GM19438 (cell line): Measurements from ENCODE around the gene TAAR9.

Source experiments
- ATAC-seq: cut with Tn5 transposase; IDR thresholded peaks from one replicate; pipeline ENCODE4 v1.9.1; 2021; ENCODE audit warnings: low read depth; ENCODE audit not compliant: unreplicated experiment

TAAR9 gene, protein sequence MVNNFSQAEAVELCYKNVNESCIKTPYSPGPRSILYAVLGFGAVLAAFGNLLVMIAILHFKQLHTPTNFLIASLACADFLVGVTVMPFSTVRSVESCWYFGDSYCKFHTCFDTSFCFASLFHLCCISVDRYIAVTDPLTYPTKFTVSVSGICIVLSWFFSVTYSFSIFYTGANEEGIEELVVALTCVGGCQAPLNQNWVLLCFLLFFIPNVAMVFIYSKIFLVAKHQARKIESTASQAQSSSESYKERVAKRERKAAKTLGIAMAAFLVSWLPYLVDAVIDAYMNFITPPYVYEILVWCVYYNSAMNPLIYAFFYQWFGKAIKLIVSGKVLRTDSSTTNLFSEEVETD

DNA sequence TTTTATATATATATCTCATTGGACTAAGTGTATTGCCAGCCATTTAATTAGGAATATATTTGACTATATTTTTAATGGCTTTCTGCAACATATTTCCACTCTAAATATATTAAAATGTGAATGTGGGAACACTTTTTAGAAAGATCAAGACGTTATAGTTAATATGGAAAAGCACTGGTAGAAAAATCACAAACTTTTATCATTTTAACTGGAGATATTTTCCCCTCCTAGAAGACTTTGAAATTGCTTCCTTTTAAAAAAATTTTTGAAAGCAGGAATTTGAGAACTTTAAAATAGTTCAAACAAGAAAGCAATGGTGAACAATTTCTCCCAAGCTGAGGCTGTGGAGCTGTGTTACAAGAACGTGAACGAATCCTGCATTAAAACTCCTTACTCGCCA lies at the start of gene TAAR9:
Gene TAAR9 (plus strand): TSS at position 301 of the 400 bp plus-strand sequence. CDS start 13 bp downstream, at position 314.
- ATAC-seq: no peak

DNA sequence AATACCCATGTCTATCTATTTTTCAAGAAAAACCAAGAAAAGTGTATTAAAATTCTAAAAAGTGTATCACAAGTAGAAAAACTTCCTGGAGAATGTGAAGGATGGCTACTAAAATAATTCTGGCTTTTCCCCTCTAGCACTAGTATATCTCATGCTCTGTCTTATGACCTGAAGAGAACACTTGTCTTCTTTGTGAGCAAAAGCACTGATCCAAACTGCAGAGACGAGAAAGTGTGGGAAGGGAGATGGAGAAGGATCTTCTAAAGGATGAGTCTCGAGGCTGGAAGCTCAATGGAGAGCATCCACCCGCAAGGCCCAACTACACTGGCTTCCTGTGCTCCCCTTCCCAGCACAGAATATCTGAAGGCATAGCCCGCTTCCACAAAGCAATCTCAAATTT lies 48.7 kb upstream of the TAAR9 start:
- ATAC-seq: no peak

DNA sequence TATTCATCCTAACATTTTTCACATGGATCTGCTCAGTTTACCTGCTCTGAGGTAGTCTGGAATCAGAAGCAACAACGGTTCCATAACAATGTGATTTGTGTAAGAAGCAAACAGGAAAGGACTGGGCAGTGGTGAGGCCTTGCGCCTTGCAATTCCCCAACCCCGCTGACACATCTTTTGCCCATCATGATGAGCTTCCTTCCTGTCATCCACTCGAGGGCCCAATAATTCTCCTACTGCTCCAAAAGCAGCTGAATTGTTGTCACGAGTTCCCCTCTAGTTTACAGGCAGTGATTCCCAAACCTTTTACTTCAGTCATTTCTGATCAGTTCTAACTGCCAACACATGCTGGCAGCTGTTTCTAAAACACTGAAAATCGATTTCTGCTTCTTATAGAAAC lies 48.1 kb upstream of the TAAR9 start:
- peak; percentile 41 for ATAC-seq

DNA sequence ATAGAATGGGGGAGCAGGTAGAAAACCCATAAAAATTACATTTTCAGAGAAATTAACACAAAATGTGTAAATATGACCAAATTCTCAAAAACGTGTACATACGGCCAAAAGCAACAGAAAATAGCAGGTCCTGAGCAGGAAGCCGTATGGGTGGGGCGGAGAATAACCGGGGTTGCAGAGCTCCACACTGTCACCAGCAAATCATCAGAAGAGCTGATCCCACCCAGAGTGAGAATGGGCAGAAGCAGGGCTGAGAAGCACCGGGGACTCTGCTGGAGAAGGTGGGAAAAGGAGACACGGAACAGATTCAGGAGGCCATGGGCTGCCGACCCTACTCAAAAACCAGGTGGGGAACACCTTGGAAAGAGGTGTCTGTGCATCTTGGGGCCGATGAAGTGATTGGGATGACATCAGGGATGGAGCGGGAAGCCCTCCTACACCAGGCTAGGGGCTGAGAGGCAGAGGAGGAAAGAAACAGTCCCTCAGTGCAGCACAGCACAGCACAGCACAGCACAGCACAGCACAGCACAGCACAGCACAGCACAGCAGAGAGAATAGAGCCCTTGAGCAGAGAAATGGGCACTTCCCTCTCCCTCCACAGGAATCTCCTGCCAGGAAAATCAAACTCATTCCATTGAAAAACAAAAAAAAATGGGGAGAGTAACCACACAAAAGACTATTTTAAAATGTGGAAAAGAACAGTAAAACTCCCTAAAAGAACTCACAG lies 47.4 kb upstream of the TAAR9 start:
- ATAC-seq: peak; percentile 61

DNA sequence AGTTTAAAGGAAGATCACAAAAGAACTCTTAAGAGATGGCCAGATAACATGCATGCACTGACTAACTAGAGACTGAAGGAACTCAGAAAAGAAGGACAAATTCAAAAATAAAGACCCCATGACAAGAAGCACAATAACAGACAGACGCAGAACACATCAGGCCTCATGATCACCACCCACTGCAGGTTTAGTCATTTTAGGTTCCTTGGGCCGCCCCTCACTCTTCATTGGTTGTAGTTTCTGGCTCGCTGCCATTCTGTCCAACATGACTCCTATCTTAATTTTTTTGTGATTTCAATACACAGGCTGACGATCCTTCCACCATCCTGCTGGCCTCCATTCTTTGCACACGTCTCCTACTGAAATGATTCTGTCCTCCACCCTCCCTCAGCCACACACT lies 46.8 kb upstream of the TAAR9 start:
- no peak for ATAC-seq

DNA sequence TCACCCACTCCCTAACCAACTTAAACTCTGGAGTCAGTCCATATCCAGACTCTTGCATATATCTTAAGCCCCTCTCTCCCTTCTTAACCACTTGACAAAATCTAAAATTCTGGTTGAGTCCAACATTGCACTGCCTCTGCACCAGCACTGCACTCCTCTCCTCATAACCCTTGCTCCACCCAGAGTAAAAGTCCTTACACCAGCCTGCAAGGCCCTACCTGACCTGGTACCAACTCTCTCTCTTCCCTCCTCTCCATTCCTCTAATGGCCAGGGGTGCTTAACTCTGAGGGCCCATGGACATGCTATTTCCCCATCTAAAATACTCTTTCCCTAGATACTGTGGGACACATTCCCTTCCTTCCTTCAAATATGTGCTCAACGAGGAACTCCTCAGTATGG lies 46.2 kb upstream of the TAAR9 start:
- ATAC-seq: no peak

DNA sequence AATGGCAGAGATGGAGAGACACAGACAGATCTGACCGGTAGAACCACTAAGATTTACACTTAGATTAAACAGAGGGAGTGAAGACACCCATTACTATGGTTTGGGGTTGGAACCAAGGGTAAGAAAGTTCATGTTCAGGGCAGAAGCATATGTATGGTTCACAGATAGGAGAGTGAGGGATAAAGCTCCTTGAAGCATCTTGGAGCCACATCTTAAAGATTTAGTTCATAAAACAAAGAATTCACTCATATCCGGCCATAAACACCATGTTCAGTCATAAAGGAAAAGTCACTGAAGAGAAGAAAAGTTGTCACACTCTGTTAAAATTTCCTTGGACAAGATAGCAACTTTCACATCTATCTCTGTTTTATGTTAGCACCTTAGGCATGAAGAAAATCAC lies 43.1 kb upstream of the TAAR9 start:
- ATAC-seq: no peak

DNA sequence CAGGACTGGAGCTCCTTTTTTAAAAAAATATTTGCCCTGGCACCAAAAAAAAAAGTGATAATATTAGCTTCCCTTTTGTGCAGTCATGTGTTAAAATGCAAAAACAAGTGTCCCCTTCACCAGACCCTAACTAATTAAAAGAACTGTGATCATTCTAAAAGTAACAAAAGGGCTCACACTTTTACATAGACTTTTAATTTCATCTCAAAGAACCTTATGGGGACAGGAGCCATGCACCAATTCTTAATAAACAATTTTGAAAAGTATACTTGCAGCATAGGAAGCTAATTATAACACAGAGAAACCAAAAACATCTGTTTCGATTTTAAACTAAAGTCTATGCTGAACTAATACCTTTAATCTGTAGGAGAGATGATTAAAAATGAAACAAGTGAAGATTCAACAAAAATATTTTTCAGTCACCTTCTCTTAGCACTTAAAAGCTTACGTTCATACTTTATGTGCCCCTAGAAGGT lies 42.4 kb upstream of the TAAR9 start:
- peak; percentile 42 for ATAC-seq

DNA sequence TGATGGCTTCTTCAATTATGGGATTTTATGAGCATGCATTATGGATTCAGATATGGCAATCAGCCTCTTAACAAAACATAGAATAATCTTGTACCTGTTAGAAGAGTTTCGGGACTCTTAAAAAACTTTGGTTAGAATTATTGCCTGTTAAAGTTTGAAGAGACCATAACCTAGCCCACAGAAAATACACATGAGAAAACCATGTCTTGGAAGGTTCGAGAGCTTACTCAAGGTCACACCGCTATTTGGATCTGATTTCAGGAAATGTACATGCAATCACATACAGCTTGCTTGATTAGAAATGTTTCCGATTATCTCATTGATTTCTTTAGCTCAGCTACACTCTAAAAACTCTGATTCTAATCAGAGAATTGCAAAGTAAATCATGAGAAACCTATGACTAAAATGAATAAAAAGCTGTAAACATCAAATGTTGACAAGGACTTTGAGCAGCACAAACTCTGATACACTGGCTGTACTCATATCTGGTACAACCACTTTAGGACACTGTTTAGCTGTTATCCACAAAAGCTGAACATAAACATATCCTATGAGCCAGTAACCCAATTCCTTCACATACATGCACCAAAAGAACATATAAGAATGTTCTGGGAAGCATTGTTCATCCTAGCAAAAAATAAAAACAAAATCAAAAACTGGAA lies 41.4 kb upstream of the TAAR9 start:
- ATAC-seq: no peak

DNA sequence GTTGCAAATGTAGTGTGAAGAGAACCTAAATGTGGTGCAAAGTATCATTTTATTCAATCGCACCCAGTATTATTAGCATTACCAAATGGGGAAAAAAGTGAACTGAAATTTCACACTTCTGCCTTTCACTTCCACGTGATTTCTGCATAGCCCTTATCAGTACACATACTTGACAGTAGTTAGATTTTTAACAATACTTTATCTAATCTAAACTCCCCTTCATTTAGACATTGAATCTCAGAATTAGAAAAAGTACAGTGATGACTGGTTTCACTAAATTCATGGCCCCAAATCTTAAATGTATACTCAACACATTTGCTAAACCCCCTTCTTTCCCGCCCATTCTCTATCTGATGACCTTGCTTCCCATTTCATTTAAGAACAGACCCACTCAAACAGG lies 39.4 kb upstream of the TAAR9 start:
- peak; percentile 50 for ATAC-seq

DNA sequence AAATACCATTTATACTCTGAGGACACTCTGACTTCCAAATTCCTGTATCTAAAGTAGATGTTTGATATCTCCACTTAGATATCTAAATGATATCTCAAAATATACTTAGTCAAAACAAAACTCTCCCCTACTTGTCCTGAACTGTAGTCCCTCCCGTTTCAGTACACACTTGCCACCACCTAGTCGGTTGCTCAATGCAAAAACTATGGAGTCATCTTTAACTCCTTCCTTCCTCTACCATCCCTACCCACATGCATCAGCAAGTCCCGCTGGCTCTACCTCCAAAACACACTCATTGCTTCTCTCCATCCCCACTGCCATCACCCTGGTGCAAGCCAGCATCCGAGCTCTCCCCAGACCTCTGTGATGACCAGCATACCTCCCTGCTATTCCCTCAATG lies 38.3 kb upstream of the TAAR9 start:
- ATAC-seq: no peak

DNA sequence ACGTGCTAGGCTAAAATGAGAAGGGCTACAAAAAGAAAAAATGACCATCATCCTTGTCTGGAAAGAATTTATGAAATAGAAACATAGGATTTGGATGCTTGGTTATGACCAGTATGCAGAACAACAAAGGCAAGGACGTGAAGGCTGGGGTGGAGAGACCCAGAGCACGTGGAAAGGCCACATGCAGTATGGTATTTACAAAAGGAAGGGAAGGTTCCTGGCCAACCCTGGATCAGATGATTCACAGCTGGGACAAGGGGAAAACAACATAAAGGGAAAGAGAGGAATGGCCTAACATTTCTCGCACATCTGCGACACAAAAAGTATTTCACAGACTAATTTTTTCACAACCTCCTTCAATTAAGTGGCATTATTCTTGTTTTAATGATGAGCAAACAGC lies 33.3 kb upstream of the TAAR9 start:
- no peak for ATAC-seq

DNA sequence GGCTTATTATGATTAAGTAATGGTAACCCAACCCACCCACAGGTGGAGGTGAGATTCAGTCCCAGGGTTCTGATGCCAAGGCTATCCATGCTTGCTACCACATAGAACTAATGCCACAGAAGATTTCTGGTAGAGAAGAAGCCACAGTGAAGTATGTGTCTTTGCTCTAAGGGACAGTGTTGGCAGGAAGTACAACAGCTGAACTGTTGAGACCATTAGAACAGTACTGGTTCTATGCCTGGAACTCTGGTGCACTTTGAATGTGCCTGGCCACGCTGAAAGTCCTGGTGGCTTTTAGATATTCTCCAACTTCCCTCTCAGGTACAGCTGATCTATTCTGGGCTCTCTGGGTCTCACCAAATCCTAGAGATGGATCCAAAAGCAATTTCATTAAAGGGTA lies 32.9 kb upstream of the TAAR9 start:
- ATAC-seq: no peak

DNA sequence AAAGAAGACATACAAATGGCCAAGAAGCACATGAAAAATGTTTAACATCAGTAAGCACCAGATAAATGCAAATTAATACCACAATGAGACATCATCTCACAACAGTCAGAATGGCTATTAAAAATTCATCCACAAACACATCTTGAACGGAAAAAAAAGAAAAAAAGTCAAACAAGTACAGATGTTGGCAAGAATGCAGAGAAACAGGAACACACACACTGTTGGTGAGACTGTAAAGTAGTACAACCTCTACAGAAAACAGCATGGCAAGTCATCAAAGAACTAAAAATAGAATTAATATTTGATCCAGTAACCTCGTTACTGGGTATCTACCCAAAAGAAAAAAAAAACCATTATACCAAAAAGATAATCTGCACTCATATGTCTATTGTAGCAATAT lies 31.6 kb upstream of the TAAR9 start:
- ATAC-seq: no peak

DNA sequence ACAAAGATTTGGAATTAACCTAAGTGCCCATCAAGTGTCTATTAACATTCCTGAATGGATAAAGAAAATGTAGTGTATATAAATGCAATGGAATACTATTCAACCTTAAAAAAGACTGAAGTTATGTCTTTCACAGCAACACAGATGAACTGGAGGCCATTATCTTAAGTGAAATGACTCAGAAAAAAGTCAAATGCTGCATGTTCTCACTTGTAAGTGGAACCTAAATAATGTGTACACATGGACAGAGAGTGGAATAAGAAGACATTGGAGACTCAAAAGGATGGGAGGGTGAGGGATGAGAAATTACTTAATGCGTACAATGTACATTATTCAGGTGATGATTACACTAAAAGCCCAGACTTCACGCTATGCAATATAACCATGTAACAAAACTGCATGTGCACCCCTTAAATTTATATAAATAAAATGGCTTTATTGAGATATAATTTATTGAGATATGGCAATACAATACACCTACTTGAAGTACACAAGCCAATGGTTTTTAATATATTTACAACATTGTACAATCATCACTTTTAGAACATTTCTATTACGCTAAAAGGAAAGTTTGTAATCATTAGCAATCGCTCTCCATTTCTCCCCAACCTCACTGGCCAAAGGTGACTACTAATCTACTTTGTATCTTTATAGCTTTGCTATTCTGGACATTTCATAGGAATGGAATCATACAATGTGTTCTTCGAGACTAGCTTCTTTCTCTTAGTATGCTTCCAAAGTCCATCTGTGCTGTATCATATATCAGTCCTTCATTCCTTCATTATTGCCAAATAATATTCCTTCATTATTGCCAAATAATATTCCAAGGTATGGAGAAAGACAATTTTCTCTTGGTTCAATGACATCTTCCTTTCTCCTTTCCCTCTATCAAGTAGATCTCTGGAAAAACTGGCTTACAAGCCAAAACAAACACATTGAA lies 30.9 kb upstream of the TAAR9 start:
- ATAC-seq: no peak

DNA sequence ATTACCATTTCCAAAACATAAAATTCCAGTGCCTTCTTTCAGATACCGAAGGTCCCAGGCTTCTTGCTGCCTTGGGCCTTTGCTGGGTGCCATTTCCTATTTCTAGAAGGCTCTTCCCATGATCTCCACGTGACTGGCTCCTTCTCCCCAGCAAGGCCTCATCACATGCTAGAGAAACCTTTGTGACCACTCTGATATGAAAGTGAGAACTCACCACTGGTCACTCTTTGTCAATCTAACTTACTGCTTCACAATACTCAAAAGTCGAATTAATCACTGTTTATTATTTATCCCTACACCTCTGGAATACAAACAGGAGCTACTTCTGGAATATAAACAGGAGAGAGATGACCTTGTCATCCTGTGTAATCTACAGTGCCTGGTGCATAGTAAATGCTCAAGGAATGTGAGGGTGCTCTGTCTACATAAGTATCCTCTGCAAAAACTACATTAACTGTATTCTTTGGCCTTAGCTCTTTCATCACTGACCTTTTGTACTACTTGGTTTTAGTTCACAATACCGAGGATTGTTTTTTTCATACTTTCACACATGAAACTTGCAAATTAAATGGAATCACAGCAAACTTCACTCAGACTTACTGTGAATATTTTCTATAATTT lies 26.8 kb upstream of the TAAR9 start:
- ATAC-seq: peak; percentile 19

DNA sequence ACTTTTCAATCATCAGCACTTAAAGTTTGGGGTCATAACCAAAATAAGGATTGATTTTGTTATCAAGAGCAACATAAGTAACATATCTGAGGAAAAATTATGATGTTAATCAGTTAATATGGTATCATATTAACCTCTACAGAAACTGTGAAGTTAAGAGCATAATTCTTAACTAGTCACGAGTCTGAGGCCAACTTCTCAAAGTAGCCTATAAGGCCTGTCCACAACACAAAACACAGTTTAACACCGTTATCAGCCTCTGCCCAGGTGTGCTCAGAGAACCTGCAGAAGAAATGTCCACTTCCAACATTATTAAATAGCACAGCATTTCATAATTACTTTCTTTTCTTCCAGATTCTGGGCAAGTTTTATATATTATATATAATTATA lies 26.3 kb upstream of the TAAR9 start:
- ATAC-seq: peak; percentile 30

DNA sequence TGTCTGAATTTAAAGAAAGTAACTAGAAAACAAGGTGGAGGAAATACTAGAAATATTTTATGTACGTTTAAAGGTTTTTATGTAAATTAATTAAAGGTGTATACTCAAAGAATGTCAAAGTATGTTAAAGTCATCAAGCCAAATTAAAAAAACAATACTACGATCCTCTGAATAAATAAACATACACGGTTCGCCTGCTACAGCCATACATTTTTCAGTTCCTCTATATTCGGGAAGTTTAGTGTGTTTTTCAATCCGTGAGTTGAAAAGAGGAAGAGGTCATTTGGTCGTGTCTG lies 25.8 kb upstream of the TAAR9 start:
- ATAC-seq: no peak

DNA sequence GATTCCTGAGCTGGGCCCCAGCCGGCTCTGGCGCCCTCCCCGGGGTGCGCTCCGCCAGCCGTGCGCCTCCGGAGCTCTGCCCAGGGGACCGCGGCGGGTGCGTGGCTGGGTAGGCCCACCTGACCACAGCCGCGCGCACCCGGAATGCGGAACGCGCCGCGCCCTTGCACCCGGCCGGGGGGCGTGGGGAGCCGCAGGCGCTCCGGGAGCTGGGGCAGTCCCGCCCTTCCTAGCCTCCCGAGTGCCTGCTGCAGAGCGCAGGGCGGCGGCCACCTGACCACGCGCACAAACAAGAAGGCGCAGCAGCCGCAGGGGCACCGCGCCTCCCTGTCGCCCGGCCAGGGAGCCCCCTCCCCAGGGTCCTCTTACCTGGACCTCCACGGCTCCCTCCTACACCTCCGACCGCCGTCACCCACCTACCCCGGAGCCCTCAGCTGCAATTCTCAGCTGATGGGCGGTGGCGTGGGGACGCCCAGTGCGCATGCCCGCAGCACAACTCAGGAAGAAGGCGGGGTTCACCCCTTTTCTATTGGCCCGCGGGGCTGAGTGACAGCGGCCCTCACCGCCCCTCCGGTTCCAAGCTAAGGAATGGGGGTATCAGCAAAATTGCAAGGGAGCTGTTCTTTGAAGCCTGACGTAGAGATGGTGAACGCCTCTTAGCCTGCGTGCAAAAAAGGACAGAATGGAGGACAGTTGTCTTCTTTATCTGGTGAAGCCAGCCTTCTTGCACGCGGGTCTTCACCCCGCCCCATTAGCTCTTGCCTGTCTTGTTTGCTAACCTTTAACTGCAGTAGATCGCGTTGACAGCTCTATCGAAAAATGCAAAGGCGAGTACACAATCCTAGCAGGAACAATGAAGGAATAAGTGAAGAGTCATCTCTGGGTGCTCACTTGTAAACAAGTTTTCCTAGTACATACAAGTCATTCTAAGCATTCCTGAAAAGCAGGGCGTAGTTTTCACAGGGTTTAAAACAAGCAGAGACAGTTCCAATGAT lies 25.1 kb upstream of the TAAR9 start, which contains the start of gene STX7:
Gene STX7 (minus strand): TSS at position 479 of the 995 bp plus-strand sequence. CDS start 9,586 bp downstream, outside the sequence.
- ATAC-seq: peak; percentile 79
